GM19099 (cell line): Measurements from ENCODE around the gene MOSMO.

Experiments
- POLR2A ChIP-seq: IDR thresholded peaks from 3 replicates; pipeline ENCODE4 v1.6.1; 2011; ENCODE audit warnings: low read depth; ENCODE audit not compliant: insufficient read length; ENCODE audit errors: extremely low read depth

Gene MOSMO

GRCh38 chr16:22007509-22008214 lies at the start of gene MOSMO:
Gene MOSMO (plus strand): TSS chr16:22008111. CDS start chr16:22008302, 191 bp downstream.
- peak; percentile 83 for TF ChIP-seq POLR2A

GRCh38 chr16:21959050-21959449 lies 48.9 kb upstream of the MOSMO start:
- no peak for TF ChIP-seq POLR2A

GRCh38 chr16:21962475-21962874 lies 45.4 kb upstream of the MOSMO start:
- TF ChIP-seq POLR2A: no peak

GRCh38 chr16:21963887-21964286 lies 44.0 kb upstream of the MOSMO start:
- no peak for TF ChIP-seq POLR2A

GRCh38 chr16:21964353-21964752 lies 43.6 kb upstream of the MOSMO start:
- no peak for TF ChIP-seq POLR2A

- TF ChIP-seq POLR2A: no peak
Measured at GRCh38 chr16:21971856-21972255, 36.1 kb upstream of the MOSMO start.

- no peak for TF ChIP-seq POLR2A
Measured at GRCh38 chr16:21973945-21974344, 34.0 kb upstream of the MOSMO start.

- TF ChIP-seq POLR2A: no peak
Measured at GRCh38 chr16:21980032-21980431, 27.9 kb upstream of the MOSMO start.

- no peak for TF ChIP-seq POLR2A
Measured at GRCh38 chr16:21982108-21982507, 25.8 kb upstream of the MOSMO start.

- no peak for TF ChIP-seq POLR2A
Measured at GRCh38 chr16:21984062-21984461, 23.8 kb upstream of the MOSMO start.

- TF ChIP-seq POLR2A: no peak
Measured at GRCh38 chr16:21985524-21985923, 22.4 kb upstream of the MOSMO start.

GRCh38 chr16:21986692-21987246 lies 21.1 kb upstream of the MOSMO start:
- no peak for TF ChIP-seq POLR2A

GRCh38 chr16:21987498-21987897 lies 20.4 kb upstream of the MOSMO start:
- TF ChIP-seq POLR2A: no peak

- TF ChIP-seq POLR2A: no peak
Measured at GRCh38 chr16:21989133-21989532, 18.8 kb upstream of the MOSMO start.

- TF ChIP-seq POLR2A: no peak
Measured at GRCh38 chr16:21989751-21990150, 18.2 kb upstream of the MOSMO start.

GRCh38 chr16:21990381-21990944 lies 17.4 kb upstream of the MOSMO start:
- no peak for TF ChIP-seq POLR2A
